LNCAP (cell line): ENCODE data around the gene PLA2G2D.

Experiments used
- CTCF ChIP-seq: fragments of 450-650 bp; IDR thresholded peaks from 2 replicates; pipeline ENCODE4 v1.5.1; 2017; ENCODE audit warnings: mild to moderate bottlenecking

Gene PLA2G2D

GRCh38 chr1:20099533-20099932 is 19.8 kb downstream of the PLA2G2D start:
- no peak for TF ChIP-seq CTCF

GRCh38 chr1:20096840-20097447 is 22.4 kb downstream of the PLA2G2D start:
- no peak for TF ChIP-seq CTCF

- TF ChIP-seq CTCF: no peak
These were observed 23.5 kb downstream of the PLA2G2D start for GRCh38 chr1:20095564-20096434.

GRCh38 chr1:20093940-20094391 is 25.4 kb downstream of the PLA2G2D start:
- TF ChIP-seq CTCF: no peak

GRCh38 chr1:20093303-20093702 is 26.0 kb downstream of the PLA2G2D start:
- TF ChIP-seq CTCF: no peak

- TF ChIP-seq CTCF: no peak
These were observed 28.7 kb downstream of the PLA2G2D start for GRCh38 chr1:20090641-20091040.

- no peak for TF ChIP-seq CTCF
These were observed 29.2 kb downstream of the PLA2G2D start for GRCh38 chr1:20090119-20090518.
